ENCODE measurements around the gene HJV. TPM values are rescaled to one million over a fixed set of nuclear protein-coding genes. Genes with fewer than 3 reads are reported as not detected.

Gene HJV
- total RNA-seq, 1 donor from 2014 or later: not detected

- no peak for DNase-seq
- Histone ChIP-seq H3K4me1 (peaks cover 46% of the 10 kb centered on the region), H3K27ac (no peak overlapping the region), H3K27me3 (ENCODE audit: low read depth) (no peaks in the 10 kb centered on the region), H3K36me3 (no peaks in the 10 kb centered on the region), H3K4me3 (no peak overlapping the region), H3K9me3 (no peaks in the 10 kb centered on the region)
- intact Hi-C loops (cut with DNase I): loop anchor here (5.0 kb wide), 1 partner anchor 36 kb away; no protein-coding TSS in a partner anchor
- ATAC-seq: peak; percentile 38 to 58
- TF ChIP-seq, protein P1, sequence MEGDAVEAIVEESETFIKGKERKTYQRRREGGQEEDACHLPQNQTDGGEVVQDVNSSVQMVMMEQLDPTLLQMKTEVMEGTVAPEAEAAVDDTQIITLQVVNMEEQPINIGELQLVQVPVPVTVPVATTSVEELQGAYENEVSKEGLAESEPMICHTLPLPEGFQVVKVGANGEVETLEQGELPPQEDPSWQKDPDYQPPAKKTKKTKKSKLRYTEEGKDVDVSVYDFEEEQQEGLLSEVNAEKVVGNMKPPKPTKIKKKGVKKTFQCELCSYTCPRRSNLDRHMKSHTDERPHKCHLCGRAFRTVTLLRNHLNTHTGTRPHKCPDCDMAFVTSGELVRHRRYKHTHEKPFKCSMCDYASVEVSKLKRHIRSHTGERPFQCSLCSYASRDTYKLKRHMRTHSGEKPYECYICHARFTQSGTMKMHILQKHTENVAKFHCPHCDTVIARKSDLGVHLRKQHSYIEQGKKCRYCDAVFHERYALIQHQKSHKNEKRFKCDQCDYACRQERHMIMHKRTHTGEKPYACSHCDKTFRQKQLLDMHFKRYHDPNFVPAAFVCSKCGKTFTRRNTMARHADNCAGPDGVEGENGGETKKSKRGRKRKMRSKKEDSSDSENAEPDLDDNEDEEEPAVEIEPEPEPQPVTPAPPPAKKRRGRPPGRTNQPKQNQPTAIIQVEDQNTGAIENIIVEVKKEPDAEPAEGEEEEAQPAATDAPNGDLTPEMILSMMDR (IDR thresholded peaks at IDR 0.05): peak; percentile 76
Measured at GRCh38 chr1:146012703-146013558, 8.6 kb downstream of the HJV start.

DNA sequence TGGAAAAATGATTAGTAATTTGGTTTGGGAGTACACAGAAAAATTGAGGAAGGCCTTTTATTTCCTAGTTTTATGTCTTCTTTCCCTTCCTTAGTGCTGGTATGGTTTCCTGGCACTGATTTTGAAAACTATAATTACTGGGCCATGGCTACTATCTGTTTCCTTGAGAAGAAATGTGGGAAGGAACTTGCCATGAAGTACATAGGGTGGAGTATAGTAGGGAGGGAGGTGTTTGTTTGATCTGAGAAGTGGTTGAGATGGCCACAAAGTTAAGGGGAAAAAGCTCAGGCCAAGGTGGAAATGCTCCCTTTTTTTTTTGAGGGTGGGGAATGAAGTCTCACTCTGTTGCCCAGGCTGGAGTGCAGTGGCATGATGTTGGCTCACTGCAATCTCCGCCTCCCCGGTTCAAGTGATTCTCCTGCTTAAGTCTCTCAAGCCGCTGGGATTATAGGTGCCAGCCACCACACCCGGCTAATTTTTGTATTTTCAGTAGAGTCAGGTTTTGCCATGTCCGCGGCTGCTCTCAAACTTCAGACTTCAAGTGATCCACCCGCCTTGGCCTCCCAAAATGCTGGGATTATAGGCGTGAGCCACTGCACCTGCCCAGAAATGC, 11.3 kb downstream of the HJV start:
- H3K27me3 ChIP-seq (ENCODE audit: low read depth): no peaks in the 10 kb centered on the region
- no peaks in the 10 kb centered on the region for H3K9me3 ChIP-seq
- peak overlapping the region; percentile 77 for H3K27ac ChIP-seq
- H3K36me3 ChIP-seq: no peaks in the 10 kb centered on the region
- H3K4me3 ChIP-seq: peak overlapping the region; percentile 14
- TF ChIP-seq, protein P1 (IDR thresholded peaks at IDR 0.05): no peak
- intact Hi-C loops (cut with DNase I): loop anchor here (5.0 kb wide), 1 partner anchor 33 kb away; no protein-coding TSS in a partner anchor
- DNase-seq (peak; percentile 68), ATAC-seq (peak; percentile 75 to 84)
- H3K4me1 ChIP-seq: peaks cover 67% of the 10 kb centered on the region

DNA sequence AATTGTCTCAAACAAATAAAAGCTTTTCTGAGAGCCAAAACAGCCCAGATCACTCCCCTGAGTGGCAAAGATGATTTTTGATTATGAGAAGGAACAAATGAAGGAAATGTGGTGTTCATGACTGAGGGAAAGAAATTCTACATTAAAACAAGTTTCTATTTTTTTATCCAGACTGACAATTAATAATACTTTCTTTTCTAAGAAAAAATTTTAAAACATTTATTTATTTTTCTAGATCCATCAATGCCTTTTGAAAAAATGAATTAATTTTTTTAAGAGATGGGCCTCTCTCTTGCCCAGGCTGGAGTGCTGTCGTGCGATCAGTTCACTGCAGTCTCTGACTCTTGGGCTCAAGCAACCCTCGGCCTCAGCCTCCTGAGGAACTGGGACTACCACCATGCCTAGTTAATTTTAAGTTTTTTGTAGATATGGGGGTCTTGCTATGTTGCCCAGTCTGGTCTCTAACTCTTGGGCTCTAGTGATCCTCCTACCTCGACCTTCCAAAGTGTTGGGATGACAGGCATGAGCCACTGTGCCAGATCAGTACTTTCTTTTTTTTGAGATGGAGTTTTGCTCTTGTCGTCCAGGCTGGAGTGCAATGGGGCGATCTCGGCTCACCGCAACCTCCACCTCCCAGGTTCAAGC, 13.9 kb downstream of the HJV start:
- Histone ChIP-seq H3K27me3 (ENCODE audit: low read depth) (no peaks in the 10 kb centered on the region), H3K27ac (peak overlapping the region; percentile 88), H3K36me3 (no peaks in the 10 kb centered on the region), H3K4me3 (peak overlapping the region; percentile 18), H3K4me1 (peaks cover 78% of the 10 kb centered on the region), H3K9me3 (no peaks in the 10 kb centered on the region)
- no peak for DNase-seq
- ATAC-seq: no peak
- intact Hi-C loops (cut with DNase I): no loop called here
- TF ChIP-seq, protein P1 (IDR thresholded peaks at IDR 0.05): no peak

DNA sequence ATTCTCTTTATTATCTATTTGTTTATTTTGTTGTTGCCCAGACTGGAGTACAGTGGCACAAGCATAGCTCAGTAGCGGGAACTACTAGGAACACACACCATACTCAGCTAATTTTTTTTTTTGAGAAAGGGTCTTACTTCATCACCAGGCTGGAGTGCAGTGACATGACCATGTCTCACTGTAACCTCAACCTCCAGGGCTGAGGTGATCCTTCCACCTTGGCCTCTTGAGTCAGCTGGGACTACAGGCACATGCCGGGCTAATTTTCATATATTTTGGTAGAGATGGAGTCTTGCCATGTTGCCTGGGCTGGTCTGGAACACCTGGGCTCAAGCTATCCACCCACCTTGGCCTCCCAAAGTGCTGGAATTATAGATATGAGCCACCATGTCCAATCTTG, 19.8 kb downstream of the HJV start:
- no peaks in the 10 kb centered on the region for H3K9me3 ChIP-seq
- DNase-seq (no peak), ATAC-seq (no peak)
- no peak overlapping the region for H3K4me3 ChIP-seq
- no peaks in the 10 kb centered on the region for H3K36me3 ChIP-seq
- TF ChIP-seq, protein P1 (IDR thresholded peaks at IDR 0.05): no peak
- intact Hi-C loops (cut with DNase I): no loop called here
- H3K27ac ChIP-seq: peak overlapping the region; percentile 69
- H3K4me1 ChIP-seq: peaks cover 62% of the 10 kb centered on the region
- H3K27me3 ChIP-seq (ENCODE audit: low read depth): no peaks in the 10 kb centered on the region

GRCh38 chr1:145999321-146000024, 22.1 kb downstream of the HJV start:
- DNase-seq: no peak
- Histone ChIP-seq H3K36me3 (peaks cover 12% of the 10 kb centered on the region), H3K27ac (peak overlapping the region; percentile 96), H3K4me3 (peak overlapping the region; percentile 75), H3K4me1 (peaks cover 42% of the 10 kb centered on the region), H3K9me3 (no peaks in the 10 kb centered on the region), H3K27me3 (ENCODE audit: low read depth) (no peaks in the 10 kb centered on the region)
- TF ChIP-seq, protein P1 (IDR thresholded peaks at IDR 0.05): no peak
- ATAC-seq: peak in 1 of 2 donors; percentile 5
- intact Hi-C loops (cut with DNase I): no loop called here
